KOPT-K1 (cell line): ENCODE measurements around the gene HTR3B.
"Not testable (repeated sequence)": the region's sequence is repeated elsewhere in the genome, so short reads cannot be mapped to it uniquely, and the experiment has no call there.

Source experiments
- H3K27ac ChIP-seq: fragments of 200-600 bp; sonication (generic); 2 replicates; pipeline ENCODE4 v1.5.1; 2016; ENCODE audit warnings: antibody characterized with exemption, mild to moderate bottlenecking, low read depth, low read length; ENCODE audit not compliant: poor library complexity, severe bottlenecking
- H3K36me3 ChIP-seq: fragments of 200-600 bp; sonication (generic); 2 replicates; pipeline ENCODE4 v1.5.1; 2017; ENCODE audit warnings: antibody characterized with exemption, mild to moderate bottlenecking, low read length, moderate library complexity; ENCODE audit not compliant: insufficient read depth
- H3K9me3 ChIP-seq: fragments of 200-600 bp; sonication (generic); 2 replicates; pipeline ENCODE4 v1.5.1; 2017; ENCODE audit warnings: antibody characterized with exemption, low read length, mild to moderate bottlenecking; ENCODE audit not compliant: insufficient read depth, poor library complexity, severe bottlenecking

Gene HTR3B

DNA sequence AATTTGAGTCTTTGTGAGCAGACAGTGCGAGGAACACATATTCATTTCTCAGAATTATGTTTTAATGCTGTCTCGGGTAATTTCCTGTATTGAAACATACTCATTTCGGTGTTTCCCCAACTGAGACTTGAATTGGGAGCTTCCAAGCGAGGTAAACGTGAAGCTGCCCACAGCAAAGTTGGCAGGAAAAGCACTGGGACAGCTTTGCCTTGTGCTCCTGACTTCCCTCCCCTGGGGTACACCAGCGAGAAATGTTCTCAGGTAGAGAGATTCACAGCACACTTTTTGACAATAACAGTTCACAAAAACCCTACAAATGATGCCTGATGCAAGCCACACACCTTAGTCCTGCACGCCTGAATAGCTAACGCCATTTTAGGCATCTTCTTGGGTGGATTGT, 3.1 kb downstream of the HTR3B start:
- H3K27ac ChIP-seq = no peak overlapping the region
- no peaks in the 10 kb centered on the region for H3K36me3 ChIP-seq
- no peaks in the 10 kb centered on the region for H3K9me3 ChIP-seq

- no peak overlapping the region for H3K27ac ChIP-seq
Observed at GRCh38 chr11:113908098-113908497, 3.5 kb downstream of the HTR3B start.

GRCh38 chr11:113911491-113911890, 6.9 kb downstream of the HTR3B start:
- not testable (repeated sequence) for H3K27ac ChIP-seq

More at GRCh38 chr11:113908098-113908497, 3.5 kb downstream of the HTR3B start:
- no peaks in the 10 kb centered on the region for H3K9me3 ChIP-seq
- no peaks in the 10 kb centered on the region for H3K36me3 ChIP-seq

GRCh38 chr11:113923572-113923971, 19.0 kb downstream of the HTR3B start:
- Histone ChIP-seq H3K36me3 (no peaks in the 10 kb centered on the region), H3K27ac (no peak overlapping the region), H3K9me3 (no peaks in the 10 kb centered on the region)

More at GRCh38 chr11:113911491-113911890, 6.9 kb downstream of the HTR3B start:
- H3K9me3 ChIP-seq, H3K36me3 ChIP-seq: not testable (repeated sequence)

GRCh38 chr11:113926273-113927197, 21.9 kb downstream of the HTR3B start:
- Histone ChIP-seq H3K36me3 (no peaks in the 10 kb centered on the region), H3K27ac (no peak overlapping the region), H3K9me3 (no peaks in the 10 kb centered on the region)

- Histone ChIP-seq H3K27ac (no peak overlapping the region), H3K36me3 (no peaks in the 10 kb centered on the region), H3K9me3 (no peaks in the 10 kb centered on the region)
Observed at GRCh38 chr11:113928311-113928710, 23.7 kb downstream of the HTR3B start.

- H3K9me3 ChIP-seq = no peaks in the 10 kb centered on the region
- no peaks in the 10 kb centered on the region for H3K36me3 ChIP-seq
- H3K27ac ChIP-seq = no peak overlapping the region
Observed at GRCh38 chr11:113932788-113933187, 28.2 kb downstream of the HTR3B start.

DNA sequence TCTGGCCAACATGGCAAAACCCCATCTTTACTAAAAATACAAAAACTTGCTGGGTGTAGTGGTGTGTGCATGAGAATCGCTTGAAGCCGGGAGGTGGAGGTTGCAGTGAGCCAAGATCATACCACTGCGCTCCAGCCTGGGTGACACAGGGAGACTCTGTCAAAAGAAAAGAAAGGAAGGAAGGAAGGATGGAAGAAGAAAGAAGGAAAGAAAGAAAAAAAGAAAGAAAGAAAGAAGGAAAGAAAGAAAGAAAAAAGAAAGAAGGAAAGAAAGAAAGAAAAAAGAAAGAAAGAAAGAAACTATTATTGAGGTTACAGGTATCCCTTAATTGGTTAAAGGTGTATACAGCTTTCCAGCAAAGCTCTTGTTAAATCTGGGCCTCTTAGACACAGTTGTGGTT, 29.6 kb downstream of the HTR3B start:
- H3K36me3 ChIP-seq, H3K27ac ChIP-seq, H3K9me3 ChIP-seq: not testable (repeated sequence)

DNA sequence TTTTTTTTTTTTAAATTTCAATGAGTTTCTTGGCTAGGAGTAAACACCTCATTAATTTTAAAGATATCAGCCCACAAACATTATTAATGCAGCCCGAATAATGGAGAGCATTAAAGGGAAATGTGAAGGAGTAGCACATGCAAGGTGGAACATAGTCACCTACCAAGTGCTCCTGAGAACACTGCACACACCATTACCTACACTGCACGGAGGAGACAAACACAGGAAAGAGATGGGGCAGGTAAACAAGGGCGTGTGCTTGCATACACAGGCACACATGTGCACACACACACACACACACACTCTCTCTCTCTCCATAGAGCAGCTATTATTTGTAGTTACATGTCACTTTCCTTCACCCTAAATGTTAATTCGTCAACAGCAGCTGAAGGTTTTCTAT, 30.2 kb downstream of the HTR3B start:
- H3K27ac ChIP-seq = no peak overlapping the region
- H3K36me3 ChIP-seq = no peaks in the 10 kb centered on the region
- H3K9me3 ChIP-seq = no peaks in the 10 kb centered on the region

GRCh38 chr11:113935858-113936257, 31.3 kb downstream of the HTR3B start:
- no peaks in the 10 kb centered on the region for H3K9me3 ChIP-seq
- H3K36me3 ChIP-seq = no peaks in the 10 kb centered on the region
- H3K27ac ChIP-seq = no peak overlapping the region

DNA sequence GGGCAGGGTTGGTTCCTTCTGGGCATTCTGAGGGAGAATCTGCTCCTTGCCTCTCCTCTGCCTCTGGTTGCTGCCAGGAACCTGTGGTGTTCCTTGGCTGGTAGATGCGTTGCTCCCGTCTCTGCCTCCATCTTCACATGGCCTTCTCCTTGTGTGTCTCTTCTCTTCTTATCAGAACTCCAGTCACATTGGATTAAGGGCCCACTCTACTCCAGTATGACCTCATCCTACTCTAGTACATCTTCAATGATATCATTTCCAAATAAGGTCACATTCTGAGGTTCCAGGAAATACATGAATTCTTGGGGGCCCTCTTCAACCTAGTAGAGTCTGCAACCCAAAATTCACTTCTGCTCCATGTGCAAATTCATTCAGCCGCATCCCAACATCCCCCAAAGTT, 33.3 kb downstream of the HTR3B start:
- H3K27ac ChIP-seq = no peak overlapping the region
- no peaks in the 10 kb centered on the region for H3K9me3 ChIP-seq
- H3K36me3 ChIP-seq = no peaks in the 10 kb centered on the region

DNA sequence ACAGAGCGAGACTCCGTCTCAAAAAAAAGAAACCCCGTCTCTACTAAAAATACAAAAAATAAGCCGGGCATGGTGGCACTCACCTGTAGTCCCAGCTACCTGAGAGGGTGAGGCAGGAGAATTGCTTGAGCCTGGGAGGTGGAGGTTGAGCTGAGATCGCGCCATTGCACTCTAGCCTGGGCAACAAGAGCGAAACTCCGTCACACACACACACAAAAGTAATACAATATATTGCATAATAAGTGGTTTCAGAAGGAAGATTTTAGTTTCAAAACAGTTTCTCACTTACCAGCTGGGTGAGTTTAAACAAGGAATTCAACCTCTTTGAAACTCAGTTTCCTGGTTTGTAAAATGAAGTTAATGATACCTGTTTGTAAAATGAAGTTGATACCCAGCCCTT, 37.7 kb downstream of the HTR3B start:
- no peaks in the 10 kb centered on the region for H3K36me3 ChIP-seq
- no peak overlapping the region for H3K27ac ChIP-seq
- no peaks in the 10 kb centered on the region for H3K9me3 ChIP-seq

DNA sequence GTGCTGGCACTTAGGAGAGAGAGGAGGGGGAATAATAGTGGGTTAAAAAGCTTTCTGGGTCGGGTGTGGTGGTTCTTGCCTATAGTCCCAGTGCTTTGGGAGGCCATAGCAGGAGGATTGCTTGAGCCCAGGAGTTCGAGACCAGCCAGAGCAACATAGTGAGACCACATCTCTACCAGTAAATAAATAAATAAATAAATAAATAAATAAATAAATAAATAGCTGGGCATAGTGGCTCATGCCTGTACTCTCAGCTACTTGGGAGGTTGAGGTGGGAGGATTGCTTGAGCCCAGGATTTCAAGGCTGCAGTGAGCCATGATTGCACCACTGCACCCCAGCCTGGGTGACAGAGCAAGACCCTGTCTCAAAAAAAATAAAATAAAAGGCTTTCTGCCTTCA, 41.6 kb downstream of the HTR3B start:
- not testable (repeated sequence) for H3K27ac ChIP-seq, H3K9me3 ChIP-seq, H3K36me3 ChIP-seq

GRCh38 chr11:113947994-113948393, 43.4 kb downstream of the HTR3B start:
- Histone ChIP-seq H3K9me3 (no peaks in the 10 kb centered on the region), H3K36me3 (no peaks in the 10 kb centered on the region), H3K27ac (no peak overlapping the region)

DNA sequence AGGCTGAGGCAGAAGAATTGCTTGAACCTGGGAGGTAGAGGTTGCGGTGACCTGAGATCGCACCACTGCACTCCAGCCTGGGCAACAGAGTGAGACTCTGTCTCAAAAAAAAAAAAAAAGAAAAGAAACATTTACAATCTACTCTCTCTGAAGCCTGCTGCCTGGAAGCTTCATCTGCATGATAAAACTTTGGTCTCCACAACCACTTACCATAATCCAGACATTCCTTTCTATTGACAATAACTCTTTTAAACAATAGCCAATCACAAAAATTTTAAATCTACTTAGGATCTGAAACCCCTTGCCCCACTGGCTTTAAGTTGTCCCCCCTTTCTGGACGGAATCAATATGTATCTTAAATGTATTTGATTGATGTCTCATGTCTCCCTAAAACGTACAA, 45.3 kb downstream of the HTR3B start:
- Histone ChIP-seq H3K36me3 (no peaks in the 10 kb centered on the region), H3K27ac (no peak overlapping the region), H3K9me3 (no peaks in the 10 kb centered on the region)

DNA sequence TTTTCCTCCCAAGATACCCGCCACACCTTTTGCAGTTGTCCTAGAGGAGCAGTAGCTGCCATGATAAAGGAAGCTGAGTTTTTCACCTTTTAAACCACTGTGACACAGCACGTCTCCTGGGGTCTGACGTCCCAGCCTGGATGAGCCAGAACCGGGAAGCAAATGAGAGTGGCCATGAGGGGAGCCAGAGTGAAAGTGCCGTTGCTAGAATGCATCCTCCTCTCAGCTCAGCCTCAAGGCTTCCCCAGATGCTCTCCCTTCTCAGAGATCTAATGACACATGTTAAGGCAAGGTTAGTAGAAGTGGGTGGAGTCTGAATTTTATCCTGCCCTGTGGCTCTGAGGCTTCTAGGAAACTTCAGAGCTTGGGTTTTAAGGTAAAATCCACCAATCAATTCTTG, 46.9 kb downstream of the HTR3B start:
- Histone ChIP-seq H3K36me3 (no peaks in the 10 kb centered on the region), H3K27ac (no peak overlapping the region), H3K9me3 (no peaks in the 10 kb centered on the region)
